Measurements from ENCODE around the gene FOSL2. TPM values are rescaled to one million over a fixed set of nuclear protein-coding genes. Genes with fewer than 3 reads are reported as not detected.

Gene FOSL2
- total RNA-seq, 1 experiment from 2014 or later = 93.2 TPM

DNA sequence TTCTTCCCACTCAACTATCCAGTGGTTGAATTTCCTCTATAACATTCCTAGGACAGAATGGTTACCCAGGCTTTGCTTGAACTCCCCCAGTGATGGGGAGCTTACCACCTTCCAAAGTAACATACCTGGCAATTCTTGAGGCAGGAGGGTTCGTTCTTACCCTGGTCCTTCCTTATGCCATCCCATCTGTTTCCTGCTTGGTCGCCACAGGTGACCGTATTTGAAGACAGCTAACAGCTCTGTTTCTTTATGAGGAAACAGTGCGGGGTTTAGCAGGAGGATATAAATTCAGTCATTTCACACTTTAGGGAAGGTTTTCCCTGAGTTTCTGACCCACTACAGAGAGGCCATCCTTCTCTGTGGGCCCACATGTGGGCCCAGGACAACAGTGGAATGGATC is 42.6 kb downstream of the FOSL2 start:
- in situ Hi-C loops (cut with HindIII; ENCODE audit: low pct_unique_long_range_greater_than_20kb, low sequenced_read_pairs) = no loop called here
- no peak for DNase-seq (ENCODE audit: low read depth)

- peak; percentile 63 for DNase-seq (ENCODE audit: low read depth)
- in situ Hi-C loops (cut with HindIII; ENCODE audit: low pct_unique_long_range_greater_than_20kb, low sequenced_read_pairs) = no loop called here
These were observed 43.2 kb downstream of the FOSL2 start for GRCh38 chr2:28435814-28436351.

DNA sequence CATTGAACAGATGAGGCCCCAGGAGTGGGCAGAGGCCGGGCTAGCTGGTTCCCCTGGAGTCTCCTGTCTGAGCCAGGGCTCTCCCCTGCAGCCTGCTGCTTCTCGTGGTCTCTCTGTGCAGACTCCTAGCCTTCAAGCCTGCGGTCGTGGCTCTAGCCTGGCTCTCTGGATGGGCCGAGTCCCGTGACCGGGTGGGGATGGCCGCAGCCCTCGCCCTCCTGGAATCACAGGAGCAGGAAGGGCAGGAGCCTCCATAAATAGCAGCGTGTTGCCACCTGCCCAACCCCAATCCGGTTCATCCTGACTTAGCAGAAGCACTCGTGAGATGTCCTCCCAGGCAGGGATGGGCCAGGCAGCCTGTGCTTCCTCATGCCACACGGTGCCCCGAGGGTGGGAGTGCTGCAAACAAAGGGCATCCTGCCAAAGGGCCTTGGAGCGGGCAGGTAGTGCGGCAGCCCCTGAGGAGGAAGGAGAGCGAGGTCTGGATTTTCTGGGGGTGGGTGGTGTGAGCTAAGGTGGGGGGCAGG is 43.9 kb downstream of the FOSL2 start:
- DNase-seq (ENCODE audit: low read depth) = peak; percentile 80
- in situ Hi-C loops (cut with HindIII; ENCODE audit: low pct_unique_long_range_greater_than_20kb, low sequenced_read_pairs) = no loop called here

GRCh38 chr2:28437149-28437835 is 44.6 kb downstream of the FOSL2 start:
- peak; percentile 57 for DNase-seq (ENCODE audit: low read depth)
- in situ Hi-C loops (cut with HindIII; ENCODE audit: low pct_unique_long_range_greater_than_20kb, low sequenced_read_pairs) = no loop called here

DNA sequence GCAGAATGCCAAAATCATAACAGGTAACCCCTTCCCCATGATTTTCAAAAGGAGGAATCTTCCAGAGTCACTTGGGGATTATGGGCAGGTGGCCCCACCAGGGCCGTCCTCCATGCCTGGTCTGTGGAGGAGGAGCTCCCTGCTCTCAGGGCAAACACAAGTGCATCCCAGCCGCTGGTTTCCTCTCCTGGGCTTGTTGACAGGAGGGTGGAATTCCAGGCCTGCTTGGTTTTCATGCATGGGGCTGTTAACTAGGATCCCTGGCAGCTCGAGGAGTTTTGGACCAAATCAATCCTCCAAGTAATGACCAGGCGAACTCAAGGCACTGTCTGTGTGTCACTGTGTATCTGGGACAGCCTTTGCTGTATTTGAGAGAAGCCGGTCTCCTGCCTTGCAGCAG is 45.3 kb downstream of the FOSL2 start:
- no peak for DNase-seq (ENCODE audit: low read depth)
- in situ Hi-C loops (cut with HindIII; ENCODE audit: low pct_unique_long_range_greater_than_20kb, low sequenced_read_pairs) = no loop called here

DNA sequence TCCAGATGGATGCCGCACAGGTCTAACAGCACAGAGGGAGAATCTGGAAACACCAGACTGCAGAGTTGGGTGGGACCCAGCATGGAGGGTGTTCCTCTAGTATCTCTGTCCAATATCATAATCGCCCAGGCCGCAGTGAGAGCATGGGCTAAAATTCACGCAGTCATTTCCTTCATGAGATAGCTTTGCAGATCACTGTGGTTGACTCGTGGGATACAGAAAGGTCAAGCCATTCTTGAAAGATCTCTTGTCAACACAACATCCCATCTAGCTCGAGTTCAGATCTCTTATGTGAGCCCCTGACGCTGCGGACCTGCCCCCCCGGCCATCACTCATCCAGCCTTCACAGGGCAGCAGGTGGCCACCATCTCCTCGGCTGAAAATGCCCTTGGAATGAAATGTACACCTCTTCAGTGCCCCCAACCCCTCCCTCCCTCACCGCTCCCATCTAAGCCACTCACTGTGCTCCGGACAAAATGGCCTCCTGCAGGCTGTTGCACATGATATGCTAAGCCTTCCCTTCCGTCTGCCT is 45.9 kb downstream of the FOSL2 start:
- DNase-seq (ENCODE audit: low read depth) = no peak
- in situ Hi-C loops (cut with HindIII; ENCODE audit: low pct_unique_long_range_greater_than_20kb, low sequenced_read_pairs) = no loop called here

GRCh38 chr2:28439127-28439526 is 46.5 kb downstream of the FOSL2 start:
- in situ Hi-C loops (cut with HindIII; ENCODE audit: low pct_unique_long_range_greater_than_20kb, low sequenced_read_pairs) = no loop called here
- no peak for DNase-seq (ENCODE audit: low read depth)

GRCh38 chr2:28439763-28440162 is 47.1 kb downstream of the FOSL2 start:
- DNase-seq (ENCODE audit: low read depth) = no peak
- in situ Hi-C loops (cut with HindIII; ENCODE audit: low pct_unique_long_range_greater_than_20kb, low sequenced_read_pairs) = no loop called here

DNA sequence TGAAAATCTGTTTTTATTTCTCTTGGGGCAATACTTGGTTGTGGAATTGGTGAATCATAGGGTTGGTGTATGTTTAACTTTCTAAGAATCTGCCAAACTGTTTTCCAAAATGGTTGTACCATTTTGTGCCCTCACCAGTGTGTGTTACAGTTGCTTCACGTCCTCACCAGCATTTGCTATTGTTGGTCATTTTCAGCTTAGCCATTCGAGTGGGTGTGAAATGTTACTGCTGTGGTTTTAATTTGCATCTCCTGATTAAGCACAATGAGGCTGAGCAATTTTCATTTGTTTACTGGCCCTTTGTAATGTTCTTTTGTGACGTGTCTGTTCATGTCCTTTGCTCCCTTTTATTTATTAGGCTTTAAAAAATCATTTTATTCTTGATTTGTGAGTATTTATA is 49.7 kb downstream of the FOSL2 start:
- no peak for DNase-seq (ENCODE audit: low read depth)
- in situ Hi-C loops (cut with HindIII; ENCODE audit: low pct_unique_long_range_greater_than_20kb, low sequenced_read_pairs) = no loop called here

DNA sequence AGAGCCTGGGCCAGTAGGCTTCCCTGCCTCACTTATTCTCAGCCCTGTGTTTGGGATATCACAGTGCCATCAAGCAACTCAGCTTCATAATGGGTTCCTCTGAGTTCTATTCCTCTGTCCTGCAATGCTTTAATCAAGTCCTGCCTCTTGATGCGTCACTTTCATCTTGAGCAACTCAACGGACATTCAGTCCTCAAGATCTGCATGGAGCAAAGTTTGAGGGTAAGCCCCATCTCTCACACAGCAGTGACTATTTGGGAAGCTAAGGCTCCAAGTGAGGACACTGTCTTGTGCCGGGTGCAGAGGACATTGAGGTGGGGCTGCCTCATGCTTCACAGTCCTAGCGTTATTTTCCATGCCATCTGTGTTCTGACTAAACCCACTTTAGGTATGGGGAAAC is 52.3 kb downstream of the FOSL2 start:
- in situ Hi-C loops (cut with HindIII; ENCODE audit: low pct_unique_long_range_greater_than_20kb, low sequenced_read_pairs) = no loop called here
- DNase-seq (ENCODE audit: low read depth) = no peak

DNA sequence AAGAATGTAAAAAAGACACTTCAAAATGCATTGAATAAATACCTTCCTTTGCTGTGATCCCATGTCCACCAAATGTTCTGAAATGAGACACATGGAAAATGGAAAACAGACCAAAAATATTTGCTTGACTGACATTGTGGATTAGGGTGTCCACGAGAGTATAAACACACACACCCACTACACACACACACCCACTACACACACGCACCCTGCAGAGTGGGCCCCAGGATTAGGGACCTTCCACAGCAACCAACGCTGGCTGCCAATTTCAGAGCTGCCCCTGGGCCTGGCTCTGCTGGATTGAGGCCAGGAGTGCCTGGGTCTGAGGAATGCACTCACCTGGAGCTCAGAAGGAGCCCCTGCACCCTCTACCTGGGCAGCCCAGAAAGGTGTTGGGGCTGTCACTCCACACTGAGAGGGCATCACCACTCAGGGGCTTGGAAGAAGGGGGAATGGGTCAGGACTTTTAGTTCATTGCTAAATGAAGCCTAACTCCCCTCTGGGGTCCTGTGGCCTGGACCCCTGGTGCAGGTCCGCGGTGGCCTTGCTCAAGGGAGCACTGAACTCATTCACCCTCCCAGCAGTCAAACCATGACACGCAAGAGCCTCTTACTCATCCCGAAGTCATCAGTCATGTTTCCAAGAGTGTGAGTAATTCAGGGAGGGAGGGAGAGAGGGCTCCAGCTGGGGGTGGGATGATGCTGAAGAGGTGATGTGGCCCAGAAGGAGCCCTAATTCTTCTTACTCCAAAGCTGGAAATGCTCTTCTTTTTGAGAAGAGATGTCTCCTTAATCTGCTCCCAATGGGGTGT is 53.0 kb downstream of the FOSL2 start:
- peak; percentile 90 for DNase-seq (ENCODE audit: low read depth)
- in situ Hi-C loops (cut with HindIII; ENCODE audit: low pct_unique_long_range_greater_than_20kb, low sequenced_read_pairs) = no loop called here

GRCh38 chr2:28446531-28446930 is 53.9 kb downstream of the FOSL2 start:
- no peak for DNase-seq (ENCODE audit: low read depth)
- in situ Hi-C loops (cut with HindIII; ENCODE audit: low pct_unique_long_range_greater_than_20kb, low sequenced_read_pairs) = no loop called here

GRCh38 chr2:28447086-28447485 is 54.4 kb downstream of the FOSL2 start:
- DNase-seq (ENCODE audit: low read depth) = no peak
- in situ Hi-C loops (cut with HindIII; ENCODE audit: low pct_unique_long_range_greater_than_20kb, low sequenced_read_pairs) = no loop called here

DNA sequence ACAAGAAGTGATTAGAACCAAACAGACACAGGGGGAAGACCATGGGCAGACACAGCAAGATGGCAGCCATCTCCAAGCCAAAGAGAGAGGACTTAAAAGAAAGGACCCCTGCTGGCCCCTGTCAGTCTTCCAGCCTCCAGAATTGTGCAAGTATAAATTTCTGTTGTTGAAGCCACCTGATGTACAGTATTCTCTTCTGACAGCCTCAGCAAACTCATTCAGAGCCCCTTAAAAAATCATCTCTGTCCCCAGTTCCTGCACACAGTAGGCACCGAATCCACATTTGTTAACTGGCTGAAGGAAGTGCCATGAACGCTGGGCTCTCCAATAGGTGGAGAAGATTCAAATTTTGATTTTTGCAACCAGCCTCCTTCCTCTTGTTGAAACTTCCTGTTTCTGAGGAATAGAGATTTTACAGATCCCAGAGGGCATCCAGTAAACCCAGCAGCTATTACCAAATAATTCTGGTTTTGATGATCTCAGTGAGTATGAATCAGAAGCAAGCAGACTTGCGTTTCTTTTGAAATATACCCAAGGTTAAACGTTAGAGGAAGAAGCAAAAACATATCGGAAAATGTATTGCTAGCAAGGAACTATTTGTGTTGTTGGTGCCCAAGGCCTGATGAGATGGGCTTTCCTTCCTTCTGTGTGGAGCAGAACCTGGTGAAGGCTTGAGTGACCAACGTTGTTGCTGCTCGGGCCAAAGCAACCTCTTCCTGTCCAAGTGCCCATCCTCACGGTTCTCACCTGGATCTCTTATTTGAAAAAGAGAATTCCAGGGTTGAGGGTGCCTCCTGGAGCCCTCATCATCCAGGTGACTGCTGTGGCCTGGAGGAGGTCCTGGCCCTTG is 55.5 kb downstream of the FOSL2 start:
- in situ Hi-C loops (cut with HindIII; ENCODE audit: low pct_unique_long_range_greater_than_20kb, low sequenced_read_pairs) = no loop called here
- DNase-seq (ENCODE audit: low read depth) = no peak

- DNase-seq (ENCODE audit: low read depth) = no peak
- in situ Hi-C loops (cut with HindIII; ENCODE audit: low pct_unique_long_range_greater_than_20kb, low sequenced_read_pairs) = no loop called here
These were observed 56.1 kb downstream of the FOSL2 start for GRCh38 chr2:28448793-28449100.

- DNase-seq (ENCODE audit: low read depth) = no peak
- in situ Hi-C loops (cut with HindIII; ENCODE audit: low pct_unique_long_range_greater_than_20kb, low sequenced_read_pairs) = no loop called here
These were observed 56.4 kb downstream of the FOSL2 start for GRCh38 chr2:28449126-28449487.

GRCh38 chr2:28449488-28450395 is 57.1 kb downstream of the FOSL2 start:
- in situ Hi-C loops (cut with HindIII; ENCODE audit: low pct_unique_long_range_greater_than_20kb, low sequenced_read_pairs) = no loop called here
- DNase-seq (ENCODE audit: low read depth) = peak; percentile 78

Measured in Caki2 (cell line).